GM18873 (cell line): Measurements from ENCODE around the gene NME3.

ENCODE experiments used
- ATAC-seq: cut with Tn5 transposase; IDR thresholded peaks from one replicate; pipeline ENCODE4 v1.9.1; 2021; ENCODE audit warnings: mild to moderate bottlenecking, moderate library complexity, moderate number of reproducible peaks; ENCODE audit not compliant: unreplicated experiment, low FRiP score

The NME3 gene

DNA sequence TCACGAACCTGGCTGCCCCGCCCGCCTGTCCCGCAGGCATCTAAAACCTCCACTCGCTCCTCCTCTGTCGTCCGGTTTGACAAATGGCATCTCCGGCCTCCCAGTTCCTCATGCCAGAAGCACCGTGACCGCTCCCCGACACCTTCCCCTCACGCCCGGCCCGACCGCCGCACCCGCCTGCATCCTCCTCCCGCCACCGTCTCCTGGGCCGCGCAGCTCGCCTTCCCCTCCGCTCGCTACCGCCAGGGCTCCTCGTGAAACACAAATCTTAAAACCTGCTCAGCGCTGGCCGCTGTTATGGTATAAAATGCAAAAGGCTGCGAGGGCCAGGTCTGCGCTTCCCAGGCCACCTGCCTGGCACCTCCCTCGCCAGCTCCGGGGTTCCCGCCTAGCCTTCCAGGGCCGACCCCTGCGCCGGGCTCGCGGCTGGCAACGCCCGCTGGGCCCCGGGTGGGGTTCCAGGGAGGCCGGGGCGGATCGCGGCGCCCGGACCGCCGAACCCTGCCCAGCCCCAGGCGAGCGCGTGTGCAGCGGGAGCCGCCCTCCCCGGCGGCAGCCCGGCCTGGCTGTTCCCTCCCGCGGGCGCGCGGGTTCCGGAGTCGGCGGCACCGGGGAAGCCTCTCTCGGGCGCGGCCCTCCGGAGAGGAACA is 10.5 kb upstream of the NME3 start:
- no peak for ATAC-seq

DNA sequence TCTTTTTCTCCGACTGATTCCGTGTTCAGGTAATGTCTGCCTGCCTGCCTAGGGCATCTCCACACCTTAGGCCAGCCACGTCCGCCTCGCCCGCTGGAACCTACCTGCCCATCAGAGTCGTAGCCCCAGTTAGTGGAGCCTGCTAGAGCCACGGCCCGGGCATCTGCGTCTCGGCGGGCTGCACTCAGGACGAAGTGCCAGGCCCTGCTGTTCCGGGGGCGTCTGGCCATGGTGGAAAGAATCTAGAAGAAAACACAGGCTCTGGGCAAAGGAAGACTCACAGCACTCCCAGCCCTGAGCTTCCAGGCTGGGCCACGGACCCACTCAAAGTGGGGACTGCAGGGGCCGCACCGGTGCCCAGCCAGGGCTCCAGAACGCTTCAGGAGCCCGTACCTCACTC is 9.9 kb upstream of the NME3 start:
- ATAC-seq = no peak

DNA sequence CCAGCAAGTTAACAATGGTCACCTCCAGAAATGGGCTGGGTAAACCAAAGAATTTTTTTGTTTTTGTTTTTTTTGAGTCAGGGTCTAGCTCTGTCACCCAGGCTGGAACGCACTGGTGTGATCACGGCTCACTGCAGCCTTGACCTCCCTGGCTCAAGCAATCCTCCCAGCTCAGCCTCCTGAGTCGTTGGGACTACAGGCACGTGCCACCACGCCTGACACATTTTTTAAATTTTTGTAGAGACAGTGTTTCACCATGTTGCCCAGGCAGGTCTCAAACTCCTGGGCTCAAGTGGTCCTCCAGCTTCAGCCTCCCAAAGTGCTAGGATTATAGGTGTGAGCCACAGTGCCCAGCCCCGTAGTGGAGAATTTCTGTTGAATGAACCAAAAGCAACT is 9.3 kb upstream of the NME3 start:
- ATAC-seq = no peak

DNA sequence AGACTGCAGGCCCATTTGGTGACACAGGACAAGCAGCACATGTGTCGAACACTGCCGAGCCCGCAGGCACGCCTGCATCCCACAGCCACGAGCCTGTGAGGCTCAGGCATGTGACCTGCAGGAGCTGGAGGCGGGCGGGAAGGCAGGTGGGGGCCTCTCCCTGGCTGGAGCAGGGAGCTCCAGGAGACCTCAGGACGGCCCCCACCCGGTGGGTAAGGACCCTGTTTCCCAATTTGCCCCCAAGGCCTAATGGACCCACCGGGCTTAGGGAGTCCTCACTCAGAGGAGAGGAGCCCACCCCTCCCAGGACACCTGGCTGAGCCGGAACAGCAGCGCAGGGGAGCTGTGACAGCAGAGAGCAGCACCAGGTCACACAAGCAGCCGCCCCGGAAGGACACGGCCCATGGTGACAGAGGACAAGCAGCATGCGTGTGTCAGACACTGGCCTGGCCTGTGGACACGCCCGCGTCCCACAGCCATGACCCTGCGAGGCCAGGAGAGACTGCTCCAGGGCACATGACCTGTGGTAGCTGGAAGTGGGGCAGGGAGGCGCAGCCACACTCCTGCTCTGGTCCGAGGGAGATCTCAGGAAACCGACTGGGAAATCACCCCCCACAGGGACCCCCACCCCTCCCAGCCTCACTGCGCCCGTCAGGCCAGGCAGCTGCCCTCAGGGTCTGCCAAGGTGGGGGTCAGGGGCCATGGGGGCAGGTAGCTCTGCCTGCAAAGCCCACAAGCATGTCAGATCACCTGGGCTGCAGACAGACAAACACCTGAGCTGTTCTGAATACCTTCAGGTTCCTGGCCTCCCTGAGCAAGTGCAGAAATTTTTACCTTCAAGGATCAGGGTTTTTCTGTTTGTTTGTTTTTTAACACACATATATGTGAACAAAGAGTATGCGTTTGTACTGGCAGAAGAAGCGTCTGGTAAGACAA is 8.7 kb upstream of the NME3 start:
- no peak for ATAC-seq

DNA sequence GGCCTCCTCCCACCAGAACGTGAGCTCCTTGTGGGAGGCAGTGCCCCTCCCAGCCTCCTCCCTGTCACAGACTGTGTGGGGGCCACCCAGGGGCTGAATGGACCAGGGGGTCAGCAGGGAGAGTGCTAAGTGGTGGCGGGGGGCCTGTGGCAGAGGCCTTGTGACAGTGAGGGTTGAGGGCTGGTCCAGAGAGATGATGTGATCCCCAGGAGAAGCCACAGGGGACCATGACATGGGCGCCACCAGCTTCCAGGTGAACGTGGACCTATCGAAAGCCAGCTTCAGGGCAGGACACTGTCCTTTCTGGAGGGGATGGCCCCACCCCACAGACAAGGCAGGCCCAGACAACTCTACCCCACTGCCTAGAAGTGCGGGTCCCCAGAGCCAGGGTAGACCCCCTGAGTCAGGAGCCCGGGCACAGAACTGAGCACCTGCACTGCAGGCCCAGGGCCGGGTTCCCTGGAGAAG is 7.9 kb upstream of the NME3 start:
- no peak for ATAC-seq

DNA sequence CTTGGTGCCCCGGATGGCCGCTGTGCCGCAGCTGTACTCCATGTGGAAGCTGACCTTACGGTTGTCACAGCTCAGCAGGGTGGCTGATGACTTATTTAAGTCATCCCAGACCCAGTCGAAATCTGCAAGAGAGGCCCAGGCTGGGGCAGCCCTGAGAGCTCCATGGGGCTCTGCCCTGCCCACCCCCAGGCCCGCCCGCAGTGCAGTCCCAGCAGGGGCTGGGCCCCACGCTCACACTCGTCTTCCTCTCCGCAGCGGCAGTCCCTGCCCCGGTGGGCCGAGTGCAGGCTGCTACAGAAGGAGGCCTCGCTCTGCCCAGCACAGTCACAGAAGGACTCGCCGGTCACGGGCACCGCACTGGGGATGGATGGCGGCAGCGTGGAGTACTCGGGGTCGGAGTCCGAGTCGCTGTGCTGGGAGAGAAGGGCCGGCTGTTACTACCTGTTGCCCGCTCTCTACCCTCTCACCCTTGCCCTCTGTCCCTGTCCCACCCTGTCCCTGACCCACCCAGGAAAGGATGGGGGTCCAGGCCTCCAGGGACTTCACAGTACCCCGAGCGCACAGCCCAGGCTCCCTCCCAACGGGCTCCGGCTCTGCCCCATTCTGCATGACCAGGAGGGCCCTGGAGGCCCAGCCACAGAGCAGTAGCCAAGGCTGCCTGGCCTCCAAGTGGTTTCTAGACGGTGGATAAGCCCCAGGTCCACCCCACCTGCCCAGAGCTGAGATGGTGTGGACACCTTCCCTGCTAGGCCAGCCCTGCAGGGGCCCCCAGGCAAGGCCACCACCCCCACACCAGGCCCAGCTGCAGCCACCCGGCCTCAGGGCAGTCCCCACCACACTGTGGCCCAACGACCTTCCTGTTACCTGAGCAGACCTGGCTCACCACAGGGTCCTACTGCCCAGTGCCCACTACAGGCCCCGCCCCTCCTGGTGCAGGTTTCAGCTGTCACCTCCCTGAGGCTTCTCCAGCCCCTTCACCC is 7.1 kb upstream of the NME3 start:
- no peak for ATAC-seq

DNA sequence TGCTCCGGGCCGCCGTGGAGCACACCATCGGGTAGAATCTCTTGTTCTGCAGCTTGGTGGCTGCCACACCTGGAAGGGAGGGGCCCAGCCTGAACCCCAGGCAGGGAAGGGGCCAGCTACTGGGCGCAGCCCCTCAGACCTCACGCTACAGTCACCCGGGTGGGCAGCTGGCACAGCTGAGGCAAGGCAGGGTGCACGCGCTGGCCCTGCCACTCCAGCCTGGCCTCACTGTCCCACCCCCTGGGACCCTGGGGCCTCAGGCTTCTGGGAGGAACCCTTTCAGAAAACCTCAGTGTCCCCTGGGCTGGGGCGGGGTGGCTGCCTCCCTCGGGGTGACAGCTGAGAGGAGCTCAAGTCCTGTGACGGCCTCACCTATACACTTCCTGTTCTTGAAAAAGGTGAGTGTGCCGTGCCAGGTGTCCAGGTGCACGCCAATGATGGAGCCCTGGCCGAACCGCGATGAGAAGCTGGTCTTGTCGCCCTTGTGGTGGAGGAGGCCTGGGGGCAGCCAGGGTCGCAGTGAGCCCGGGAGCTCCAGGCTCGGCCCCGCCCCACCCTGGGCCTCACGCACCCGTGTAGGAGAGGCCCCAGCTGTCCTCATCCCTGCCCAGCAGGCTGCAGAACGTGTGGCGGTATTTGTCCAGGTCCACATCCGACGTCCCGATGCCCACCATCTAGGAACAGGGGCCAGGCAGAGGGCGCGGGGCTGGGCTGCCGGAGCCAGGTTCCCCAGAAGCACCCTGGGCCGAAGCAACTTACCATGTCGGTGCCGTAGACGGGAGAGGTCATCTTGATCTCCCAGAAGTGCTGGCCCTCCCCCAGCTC is 6.2 kb upstream of the NME3 start:
- ATAC-seq = no peak

DNA sequence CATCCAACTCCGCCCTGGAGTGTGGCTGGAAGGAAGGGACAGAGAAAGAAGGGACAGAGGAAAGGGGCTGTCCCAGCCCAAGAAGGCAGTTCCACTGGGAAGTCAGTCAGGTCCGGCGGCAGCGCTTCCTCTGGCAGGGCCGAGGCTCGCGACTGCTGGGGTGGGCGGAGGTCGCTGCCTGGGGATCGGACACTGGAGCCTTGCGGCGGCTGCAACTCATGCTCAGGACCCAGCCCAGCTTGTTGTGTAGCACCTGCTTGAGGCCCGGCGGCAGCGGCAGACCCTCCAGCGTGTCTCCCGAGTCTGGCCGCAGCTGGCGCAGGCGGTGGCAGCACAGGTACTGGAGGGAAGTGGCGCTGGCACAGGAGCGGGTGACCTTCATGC is 5.6 kb upstream of the NME3 start:
- ATAC-seq = no peak

DNA sequence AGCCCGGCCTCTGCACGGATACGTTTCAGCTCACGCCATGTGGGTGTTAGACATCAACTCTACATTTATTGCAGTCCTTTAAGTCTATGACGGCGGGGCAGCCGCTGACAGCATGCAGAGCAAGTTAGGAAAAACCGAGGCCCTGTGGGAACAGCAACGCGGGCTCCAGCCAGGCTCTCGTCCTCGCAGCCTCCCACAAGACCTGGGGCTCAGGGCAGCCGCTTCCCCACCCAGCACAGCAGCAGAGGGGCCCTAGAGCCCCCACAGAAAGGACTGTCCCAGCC is 5.3 kb upstream of the NME3 start:
- ATAC-seq = no peak

DNA sequence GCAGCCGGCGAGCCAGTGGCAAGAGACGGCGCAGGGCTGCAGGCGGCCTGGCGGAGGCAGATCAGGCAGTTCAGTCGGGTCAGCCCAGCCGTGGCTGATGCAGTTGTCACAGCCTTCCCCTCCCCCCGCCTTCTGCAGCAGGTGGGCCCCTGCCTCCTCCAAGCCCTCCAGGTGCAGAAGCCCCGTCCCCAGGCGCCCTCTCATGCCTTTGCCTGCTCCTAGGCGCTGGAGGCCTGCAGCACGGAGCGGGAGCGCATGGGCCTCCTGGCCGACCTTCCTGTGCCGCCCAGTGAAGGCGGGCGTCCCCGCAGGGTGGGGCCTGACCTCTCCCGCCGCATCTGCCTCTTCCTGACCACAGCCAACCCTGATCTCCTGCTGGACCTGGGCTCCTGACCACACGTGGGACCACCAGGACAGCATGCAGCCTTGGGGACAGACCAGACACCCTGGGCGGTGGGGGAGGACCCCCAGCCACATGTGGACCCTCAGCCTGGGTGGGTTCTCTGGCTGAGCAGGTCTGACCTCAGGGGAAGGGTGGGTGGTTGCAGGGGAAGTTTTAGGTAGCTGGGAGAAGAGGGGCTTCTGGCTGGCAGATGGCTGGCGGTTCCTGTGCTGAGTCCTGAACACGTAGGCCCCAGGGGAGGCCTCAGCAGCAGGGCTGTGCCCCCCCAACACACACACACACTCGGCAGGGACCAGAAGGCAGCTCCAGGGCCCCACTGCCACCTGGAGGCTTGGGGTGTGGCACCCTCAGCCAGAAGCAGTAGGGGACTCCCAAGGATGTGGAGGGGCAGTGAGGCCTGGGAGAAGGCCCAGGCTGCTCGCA is 4.7 kb upstream of the NME3 start:
- ATAC-seq = no peak

DNA sequence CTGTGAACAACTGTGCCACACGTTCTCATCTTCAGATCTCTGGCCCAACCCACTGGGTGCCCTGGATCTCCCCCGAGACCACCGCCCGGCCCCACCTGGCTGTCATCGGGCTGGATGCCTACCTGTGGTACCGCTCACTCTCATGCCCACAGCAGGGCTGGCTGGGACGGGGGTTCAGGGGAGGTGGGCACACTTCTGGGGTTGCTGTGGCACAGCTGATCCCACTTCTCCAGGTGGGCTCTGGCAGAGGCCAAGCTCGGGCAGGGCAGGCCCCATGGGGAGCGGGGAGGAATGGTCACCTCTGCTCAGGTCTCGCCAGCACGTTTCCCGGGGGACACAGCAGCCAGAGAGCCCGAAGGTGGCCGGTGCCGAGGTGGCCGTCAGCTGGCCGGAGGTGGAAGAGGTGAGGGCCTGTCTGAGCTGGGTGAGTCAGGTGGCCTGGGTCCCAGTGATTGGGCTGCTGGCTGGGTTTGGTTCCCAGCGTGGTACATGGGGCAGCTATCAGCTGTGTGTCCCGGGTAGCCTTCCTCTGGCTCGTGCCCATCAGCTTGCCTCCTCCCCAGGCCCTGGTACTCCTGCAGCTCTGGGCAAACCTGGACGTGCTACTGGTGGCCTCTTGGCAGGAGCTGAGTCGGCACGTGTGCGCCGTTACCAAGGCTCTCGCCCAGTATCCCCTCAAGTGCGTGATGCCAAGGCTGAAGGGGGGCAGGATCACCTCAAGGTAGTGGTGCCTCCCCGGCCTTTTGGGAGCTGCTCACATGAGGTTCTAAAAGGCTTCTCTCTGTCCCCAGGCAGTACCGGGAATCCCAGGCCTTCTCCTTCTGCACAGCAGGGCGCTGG is 3.9 kb upstream of the NME3 start:
- no peak for ATAC-seq

DNA sequence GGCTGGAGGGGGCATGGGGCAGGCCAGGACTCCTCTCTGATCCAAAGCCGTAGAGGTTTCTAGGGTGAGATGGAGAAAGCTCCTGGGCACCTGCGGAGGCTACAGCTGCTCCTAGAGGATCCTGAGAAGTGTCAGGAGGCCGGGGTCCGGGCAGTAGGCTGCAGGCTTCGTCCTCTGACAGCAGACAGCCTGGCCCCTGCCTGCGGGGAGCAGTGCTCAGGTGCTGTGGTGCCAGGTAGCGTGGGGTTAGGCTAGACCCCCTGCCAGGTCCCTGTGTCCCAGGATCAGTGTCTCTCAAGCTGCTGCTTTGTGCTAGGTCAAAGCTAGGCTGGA is 3.1 kb upstream of the NME3 start:
- no peak for ATAC-seq

DNA sequence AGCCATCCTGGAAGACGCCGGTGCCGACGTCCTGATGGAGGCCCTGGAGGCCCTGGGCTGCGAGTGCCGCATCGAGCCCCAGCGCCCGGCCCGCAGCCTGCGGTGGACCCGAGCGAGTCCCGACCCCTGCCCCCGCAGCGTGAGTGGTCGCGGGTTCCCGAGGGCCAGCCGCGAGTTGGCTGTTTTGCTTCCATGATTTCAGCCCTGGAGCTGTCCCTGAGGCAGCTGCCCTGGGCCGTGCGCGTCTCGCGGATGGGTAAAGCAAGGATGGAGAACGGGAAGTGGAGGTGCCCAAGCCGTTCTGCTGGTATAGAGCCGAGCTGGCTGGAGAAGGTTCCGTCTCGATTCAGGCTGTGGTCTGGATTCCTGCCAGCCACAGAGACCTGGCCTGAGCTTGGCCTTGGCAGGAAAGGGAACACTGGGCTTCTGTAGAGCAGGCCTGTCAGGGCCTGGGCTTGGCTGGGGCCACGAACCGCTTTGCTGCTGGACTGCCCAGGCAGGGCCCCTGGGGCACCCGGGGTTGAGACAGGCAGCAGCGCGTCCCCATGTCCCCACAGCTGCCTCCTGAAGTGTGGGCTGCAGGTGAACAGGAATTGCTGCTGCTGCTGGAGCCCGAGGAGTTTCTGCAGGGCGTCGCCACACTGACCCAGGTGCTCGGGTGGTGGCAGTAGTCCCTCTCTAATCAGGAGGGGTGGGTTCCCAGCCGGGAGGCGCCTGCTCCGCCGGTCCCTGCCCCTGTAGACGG is 2.5 kb upstream of the NME3 start:
- ATAC-seq = no peak

DNA sequence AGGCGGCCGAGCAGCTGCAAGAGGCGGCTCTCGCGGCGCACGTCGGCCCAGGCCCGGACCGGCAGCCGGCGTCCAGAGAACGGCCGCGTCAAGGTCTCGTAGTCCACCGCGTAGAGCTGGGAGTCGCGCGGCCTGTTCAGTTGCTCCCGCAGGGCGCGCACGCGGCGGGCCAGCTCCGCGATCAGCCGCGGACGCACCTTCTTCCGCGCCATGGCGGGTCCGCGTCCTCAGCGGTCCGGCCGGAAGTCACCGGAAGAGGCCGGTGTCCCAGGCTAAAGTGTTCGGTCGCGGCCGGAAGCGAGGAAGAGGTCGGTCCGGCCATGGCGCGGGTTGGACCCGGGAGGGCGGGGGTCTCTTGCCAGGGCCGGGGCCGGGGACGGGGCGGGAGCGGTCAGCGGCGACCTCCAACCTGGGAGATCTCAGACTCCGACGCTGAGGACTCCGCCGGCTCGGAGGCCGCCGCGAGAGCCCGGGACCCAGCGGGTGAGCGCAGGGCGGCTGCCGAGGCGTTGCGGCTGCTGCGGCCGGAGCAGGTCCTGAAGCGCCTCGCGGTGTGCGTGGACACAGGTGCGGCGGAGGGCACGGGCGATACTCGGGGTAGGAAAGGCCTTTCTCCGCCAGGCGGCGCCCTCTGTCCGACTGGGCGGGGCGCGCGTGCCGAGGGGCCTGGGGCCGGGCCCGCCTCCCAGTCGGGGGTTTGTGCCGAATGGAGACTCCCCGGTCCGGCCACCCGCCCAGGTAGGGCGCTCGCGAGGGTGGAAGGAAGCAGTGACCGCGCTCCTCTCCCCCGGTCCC is 1.8 kb upstream of the NME3 start, which contains the start of gene MRPS34:
MRPS34 (minus strand) TSS at position 227 of the 795 bp plus-strand sequence; CDS start at position 212, 15 bp downstream.
- no peak for ATAC-seq

DNA sequence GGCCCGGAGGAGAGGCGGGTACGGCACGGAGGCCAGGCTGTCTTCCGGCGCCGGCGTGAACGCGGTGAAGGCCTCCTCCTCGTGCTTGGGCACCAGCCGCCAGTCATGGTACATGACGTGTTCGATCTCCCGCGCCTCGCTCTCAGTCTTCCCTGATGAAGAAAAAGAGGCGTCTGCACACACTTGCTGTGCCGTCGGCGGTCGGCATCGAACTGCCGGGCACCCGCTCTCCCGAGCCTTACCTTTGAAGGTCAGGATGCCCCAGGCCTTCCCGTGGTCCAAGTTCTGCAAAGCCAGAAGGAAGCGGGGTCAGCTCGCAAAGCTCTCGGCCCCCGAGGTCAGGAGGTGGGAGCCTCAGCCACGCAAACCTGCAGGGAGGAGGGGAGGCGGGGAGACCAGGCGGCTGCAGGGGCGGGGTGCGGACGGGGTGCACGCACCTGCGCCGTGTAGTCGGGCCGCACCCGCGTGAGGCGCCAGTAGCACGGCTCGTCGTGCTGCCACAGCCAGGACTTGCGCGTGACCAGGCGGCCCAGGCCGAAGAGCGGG is 1.1 kb upstream of the NME3 start, which contains the start of gene EME2:
EME2 (plus strand) TSS at position 449 of the 546 bp plus-strand sequence. CDS start 418 bp downstream, outside the sequence.
- ATAC-seq = no peak

DNA sequence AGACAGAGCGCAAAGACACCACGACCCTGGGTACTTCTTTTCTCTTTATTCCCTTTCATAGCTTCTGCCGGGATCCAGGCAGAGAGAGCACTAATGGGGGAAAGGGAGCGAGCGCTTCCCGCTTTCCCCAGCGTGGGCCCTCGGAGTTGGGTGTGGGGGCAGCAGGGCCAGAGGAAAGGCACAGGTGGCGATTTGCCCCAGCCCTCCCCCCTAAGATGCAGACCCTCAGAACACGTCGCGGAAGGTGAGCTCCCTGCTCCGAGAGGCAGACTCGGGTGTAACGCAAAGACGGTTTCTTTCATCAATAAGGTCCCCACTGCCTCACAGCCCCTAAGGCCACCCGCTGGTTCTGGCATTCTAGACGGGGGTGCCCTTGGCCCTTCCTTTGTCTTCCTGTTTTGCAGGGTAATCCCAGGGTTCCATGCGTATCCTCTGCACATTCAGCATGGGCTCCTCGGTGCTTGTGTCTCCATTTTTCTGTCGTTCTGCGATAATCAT is 570 bp upstream of the NME3 start:
- no peak for ATAC-seq
